Hematopoietic multipotent progenitor cell treated with erythropoietin and hydrocortisone succinate and interleukin-3 and kit ligand, for 8 days (in vitro differentiated cells): Measurements from ENCODE around the gene IL15RA.
"Not testable (repeated sequence)": the region's sequence is repeated elsewhere in the genome, so short reads cannot be mapped to it uniquely, and the experiment has no call there.

ENCODE experiments used
- DNase-seq: peaks from one replicate; pipeline ENCODE4 v3.0.0-alpha.2; 2015

Gene IL15RA

GRCh38 chr10:5948208-5948585, 29.1 kb downstream of the IL15RA start:
- DNase-seq = no peak

GRCh38 chr10:5947471-5948207, 29.7 kb downstream of the IL15RA start:
- no peak for DNase-seq

GRCh38 chr10:5946786-5947185, 30.6 kb downstream of the IL15RA start:
- DNase-seq = no peak

DNA sequence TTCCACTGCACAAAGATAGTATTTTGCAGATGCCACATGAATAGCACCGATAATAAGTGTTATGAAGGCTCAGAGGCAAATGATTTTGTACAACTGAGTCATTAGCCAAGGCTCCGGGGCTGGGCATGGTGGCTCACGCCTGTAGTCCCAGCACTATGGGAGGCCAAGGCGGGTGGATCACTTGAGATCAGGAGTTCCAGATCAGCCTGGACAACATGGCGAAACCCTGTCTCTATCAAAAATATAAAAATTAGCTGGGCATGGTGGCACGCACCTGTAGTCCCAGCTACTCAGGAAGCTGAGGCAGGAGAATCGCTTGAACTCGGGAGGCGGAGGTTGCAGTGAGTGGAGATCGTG, 30.9 kb downstream of the IL15RA start:
- not testable (repeated sequence) for DNase-seq

DNA sequence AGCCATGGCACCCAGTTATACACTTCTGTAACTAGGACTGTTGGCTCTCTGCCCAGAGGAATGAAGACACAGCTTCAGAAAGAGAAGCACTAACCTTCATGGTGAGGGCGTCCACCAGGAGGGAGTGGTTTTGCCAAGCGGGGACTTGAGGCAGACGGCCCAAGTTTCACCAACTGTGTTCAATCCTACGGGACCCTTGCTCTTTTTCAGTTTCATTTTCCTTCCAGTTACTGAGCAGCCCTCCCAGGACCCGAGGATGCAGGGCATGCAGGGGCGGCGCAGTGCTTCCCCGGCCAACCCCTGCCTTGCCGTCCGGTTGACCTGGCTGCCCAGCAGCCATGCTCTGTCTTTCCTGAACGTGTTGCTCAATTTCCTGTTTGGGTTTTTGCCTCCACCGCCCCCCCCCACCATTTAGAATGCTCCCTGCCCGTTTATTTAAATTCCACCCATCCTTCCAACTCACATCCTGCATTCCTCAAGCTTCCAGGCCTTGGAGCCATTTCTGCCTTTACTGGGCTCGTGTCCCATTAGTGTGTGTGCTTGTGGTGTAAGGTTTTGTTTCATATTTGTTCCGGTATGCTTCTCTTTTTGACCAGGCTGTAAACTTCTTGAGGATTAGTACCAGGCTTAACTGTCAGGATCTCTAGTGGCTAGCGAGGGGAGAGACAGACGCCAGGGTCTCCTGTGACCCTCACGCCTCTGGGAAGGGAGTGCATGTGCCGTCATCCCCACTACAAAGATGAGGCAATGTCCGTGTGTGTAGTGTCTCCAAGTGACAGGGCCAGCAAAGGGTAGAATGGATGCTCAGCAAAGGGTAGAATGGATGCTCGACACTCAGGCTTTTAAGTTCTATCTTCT, 31.6 kb downstream of the IL15RA start:
- peak; percentile 63 for DNase-seq

- no peak for DNase-seq
Observed at GRCh38 chr10:5945190-5945509, 32.2 kb downstream of the IL15RA start.

- no peak for DNase-seq
Observed at GRCh38 chr10:5944389-5945189, 32.8 kb downstream of the IL15RA start.

DNA sequence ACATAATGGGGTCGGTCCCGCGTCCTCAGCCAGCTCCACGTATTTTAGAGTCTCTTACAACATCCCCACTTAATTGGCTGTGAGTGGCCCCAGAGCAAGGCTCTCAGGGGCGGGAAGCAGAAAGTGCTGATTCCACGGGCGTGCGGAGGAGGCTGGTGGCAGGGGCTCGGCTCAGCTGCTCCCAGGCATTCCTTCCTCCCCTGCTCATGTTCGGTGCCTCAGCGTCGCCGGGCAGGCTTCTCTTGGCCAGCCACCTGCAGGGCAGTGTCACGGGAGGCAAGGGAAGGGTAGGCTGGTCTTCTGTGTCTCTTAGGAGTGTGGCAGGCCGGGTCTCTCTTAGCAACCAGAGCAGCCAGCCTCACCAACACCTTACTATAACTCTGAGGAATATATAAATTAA, 33.8 kb downstream of the IL15RA start:
- DNase-seq = no peak

- no peak for DNase-seq
Observed at GRCh38 chr10:5942474-5942873, 34.9 kb downstream of the IL15RA start.

DNA sequence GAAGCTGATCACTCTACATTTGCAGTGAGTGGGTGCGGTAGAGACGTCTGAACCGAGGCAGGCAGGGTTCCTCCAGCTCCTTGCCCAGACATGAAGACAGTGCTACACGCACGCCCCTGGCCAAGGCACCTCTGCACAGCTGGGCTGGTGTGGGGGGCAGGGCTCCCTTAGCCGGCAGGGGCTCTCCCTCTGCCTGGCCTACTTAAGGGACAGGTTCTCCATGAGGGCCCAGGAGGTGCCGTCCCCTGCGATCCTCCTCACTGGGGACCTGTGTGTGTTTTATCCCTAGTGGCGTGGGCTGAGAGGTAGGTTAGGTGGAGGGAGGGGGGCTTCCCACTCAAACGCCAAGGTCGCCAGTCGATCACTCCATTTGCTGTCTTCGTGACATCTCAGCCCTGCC, 35.3 kb downstream of the IL15RA start:
- no peak for DNase-seq

DNA sequence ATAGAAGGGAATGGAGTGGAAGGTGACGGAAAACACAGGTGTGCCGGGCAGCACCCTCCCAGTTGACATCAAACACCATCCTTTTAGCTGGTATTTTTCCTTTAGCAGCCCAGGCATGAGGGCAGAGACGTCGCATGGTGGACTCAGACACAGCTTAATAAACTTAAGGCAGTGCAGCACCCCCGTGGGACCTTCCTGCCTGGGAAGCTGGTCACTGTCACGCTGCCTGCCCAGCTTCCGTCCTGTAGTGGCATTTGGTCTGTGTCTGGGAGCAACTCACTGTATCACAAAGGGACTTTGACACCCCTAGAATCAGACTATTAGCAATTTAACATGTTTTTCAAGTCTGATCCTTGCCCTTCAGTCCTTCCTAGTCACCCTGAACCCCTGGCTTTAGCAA, 35.8 kb downstream of the IL15RA start:
- no peak for DNase-seq

- peak; percentile 82 for DNase-seq
Observed at GRCh38 chr10:5940807-5941218, 36.5 kb downstream of the IL15RA start.

GRCh38 chr10:5938291-5938690, 39.1 kb downstream of the IL15RA start:
- no peak for DNase-seq

DNA sequence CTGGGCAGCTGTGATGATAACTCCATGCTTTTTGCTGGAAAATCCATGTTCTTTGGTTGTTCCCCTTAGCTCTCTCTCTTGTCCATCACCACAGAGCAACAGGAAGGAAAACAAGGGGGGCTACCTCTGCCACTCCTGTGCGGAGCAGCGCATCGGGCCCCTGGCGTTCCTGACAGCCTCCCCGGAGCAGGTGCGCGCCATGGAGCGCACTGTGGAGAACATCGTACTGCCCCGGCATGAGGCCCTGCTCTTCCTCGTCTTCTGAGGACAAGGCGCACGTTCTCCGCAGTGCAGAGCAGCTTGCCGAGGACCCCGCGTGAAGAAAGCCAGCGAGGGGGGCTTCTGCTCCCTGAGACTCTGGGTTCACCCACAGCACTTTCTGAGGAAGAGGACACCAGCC, 40.3 kb downstream of the IL15RA start:
- no peak for DNase-seq

DNA sequence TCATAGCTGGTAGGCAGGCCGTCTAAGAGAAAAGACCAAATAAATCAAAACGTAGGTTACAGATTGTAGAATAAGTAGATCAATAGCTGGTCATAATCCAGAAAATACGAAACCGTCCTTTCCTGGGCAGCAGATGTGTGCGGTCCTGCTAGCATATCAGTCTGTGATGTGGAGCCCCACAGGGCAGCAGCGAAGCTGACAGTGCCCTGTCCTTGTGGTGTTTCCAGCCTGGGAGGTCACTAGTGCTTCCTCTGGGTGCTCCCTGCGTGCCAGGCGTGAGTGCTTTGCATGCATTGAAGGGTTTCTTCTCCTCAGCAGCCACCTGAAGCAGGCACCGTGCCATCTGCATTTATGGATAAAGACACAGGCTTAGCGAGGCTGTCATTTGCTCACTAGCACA, 41.7 kb downstream of the IL15RA start:
- no peak for DNase-seq

GRCh38 chr10:5933909-5934546, 43.3 kb downstream of the IL15RA start:
- DNase-seq = peak; percentile 93

DNA sequence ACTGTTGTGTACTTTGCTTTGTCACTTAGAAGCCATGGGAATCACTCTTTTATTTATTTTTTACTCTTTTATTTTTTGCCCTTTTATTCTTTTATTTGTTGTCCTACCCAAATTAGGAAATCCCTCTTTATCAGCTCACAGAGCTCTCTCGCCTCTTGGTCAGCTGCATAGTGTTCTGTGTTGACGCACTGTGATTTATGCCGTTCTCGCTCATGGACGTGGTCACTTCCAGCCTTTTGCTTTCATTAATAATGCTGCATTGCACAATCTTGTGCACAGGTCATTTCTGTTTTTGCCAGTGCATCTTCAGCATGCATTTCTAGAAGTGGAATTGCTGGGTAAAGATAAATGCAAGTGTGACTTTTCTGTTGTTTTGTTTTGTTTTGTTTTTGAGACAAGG, 45.0 kb downstream of the IL15RA start:
- DNase-seq = no peak

DNA sequence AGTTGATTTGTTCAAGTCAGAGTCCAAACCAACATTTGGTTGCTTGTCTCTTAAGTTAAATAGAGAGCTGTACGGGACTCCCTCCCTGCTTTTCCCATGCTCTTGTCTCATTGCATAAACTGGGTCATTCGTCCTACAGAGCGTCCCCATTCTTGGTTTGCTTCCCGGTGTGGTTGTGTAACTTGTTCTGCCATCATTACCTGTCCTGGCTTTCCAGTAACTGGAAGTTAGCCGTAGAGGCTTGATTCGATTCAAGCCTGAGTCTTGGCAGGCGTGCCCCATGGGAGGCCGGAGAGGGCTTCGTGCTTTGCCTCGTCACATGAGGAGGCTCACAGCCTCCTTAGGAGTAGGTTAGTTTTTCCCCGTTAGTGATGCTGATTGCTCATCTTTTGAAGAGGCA, 47.1 kb downstream of the IL15RA start:
- no peak for DNase-seq

GRCh38 chr10:5929442-5929841, 47.9 kb downstream of the IL15RA start:
- no peak for DNase-seq

GRCh38 chr10:5927306-5927705, 50.0 kb downstream of the IL15RA start:
- no peak for DNase-seq

DNA sequence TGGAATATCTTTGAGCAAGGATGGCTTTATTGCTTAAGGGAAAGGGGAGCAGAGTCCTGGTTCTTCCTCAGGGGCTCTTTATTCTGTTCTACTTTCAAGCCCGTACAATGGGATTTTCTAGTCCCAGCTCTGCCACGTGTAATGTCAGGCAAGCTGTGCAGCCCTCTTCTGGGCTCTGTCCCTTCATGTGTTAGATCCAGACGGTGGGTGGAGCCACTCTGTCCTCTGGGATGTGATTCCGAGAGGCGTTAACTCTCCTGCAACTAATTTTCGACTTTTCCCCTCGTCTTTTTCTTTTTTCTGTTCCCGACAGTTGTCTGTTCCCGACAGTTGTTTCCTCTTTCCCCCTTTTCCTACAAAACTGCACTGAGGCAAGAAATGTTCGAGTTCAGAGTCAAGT, 52.5 kb downstream of the IL15RA start:
- no peak for DNase-seq

- DNase-seq = no peak
Observed at GRCh38 chr10:5921746-5922145, 55.6 kb downstream of the IL15RA start.

GRCh38 chr10:5919568-5919967, 57.8 kb downstream of the IL15RA start:
- no peak for DNase-seq
